HUES48 (cell line): Measurements from ENCODE around the gene RGR.

Experiments used
- H3K27ac ChIP-seq: one replicate; pipeline ENCODE4 v1.7.0; 2013; ENCODE audit warnings: low read depth, low read length, inconsistent platforms
- H3K27me3 ChIP-seq: 2 replicates; pipeline ENCODE4 v1.6.1; 2013; ENCODE audit warnings: mild to moderate bottlenecking, low read length; ENCODE audit not compliant: control insufficient read depth, insufficient read depth
- H3K36me3 ChIP-seq: 2 replicates; pipeline ENCODE4 v1.6.1; 2013; ENCODE audit warnings: low read length; ENCODE audit not compliant: control insufficient read depth, insufficient read depth
- H3K4me1 ChIP-seq: 2 replicates; pipeline ENCODE4 v1.6.1; 2013; ENCODE audit warnings: mild to moderate bottlenecking, low read length; ENCODE audit not compliant: control insufficient read depth, insufficient read depth
- H3K4me3 ChIP-seq: 2 replicates; pipeline ENCODE4 v1.5.1; 2013; ENCODE audit warnings: mild to moderate bottlenecking, low read depth, low read length
- H3K9ac ChIP-seq: 2 replicates; pipeline ENCODE4 v1.6.1; 2013; ENCODE audit warnings: mild to moderate bottlenecking, low read depth, low read length, moderate library complexity
- H3K9me3 ChIP-seq: 2 replicates; pipeline ENCODE4 v1.6.1; 2013; ENCODE audit warnings: low read length; ENCODE audit not compliant: control insufficient read depth, insufficient read depth

The RGR gene

DNA sequence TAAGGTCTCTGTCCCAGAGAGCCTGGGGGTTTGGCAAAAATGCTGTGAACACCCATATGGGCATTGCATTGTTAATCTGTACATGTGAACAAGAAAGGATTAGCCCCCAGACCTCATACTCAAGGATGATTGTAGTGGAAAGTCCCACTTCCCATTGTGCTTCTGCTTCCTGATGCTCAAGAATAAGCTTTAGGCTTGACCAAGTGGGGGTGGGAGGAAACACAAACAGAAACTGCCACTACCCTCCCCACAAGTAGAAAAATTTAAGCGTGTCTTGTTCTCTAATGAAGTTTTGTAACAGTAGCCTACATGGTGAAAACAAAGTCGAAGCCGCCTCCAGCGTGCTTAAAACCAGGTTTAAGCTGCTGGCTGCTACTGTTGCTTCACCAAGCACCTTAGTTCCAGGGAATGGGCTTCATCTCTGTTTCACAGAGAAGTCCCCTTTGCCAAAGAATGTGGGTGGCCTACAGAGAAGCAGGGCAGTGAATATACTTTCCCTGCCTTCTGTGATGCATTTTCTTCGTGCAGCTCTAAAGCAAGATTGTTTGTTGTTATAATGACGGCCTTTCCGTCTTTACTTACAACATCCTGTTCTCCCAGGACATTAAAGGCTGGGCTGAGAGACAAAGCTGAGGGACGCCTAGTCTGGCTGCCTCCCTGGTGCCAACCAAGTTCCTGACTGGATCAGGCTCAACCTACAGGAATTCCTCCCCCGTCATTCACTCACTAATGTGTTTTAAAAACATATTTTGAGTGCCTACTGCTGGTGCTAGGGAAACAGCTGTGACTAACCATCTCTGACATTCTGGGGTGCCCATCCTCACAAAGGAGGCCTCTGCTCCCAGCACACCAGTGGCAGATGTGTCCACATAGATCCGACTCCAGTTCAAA lies 51.5 kb downstream of the RGR start:
- Histone ChIP-seq H3K9ac (no peak overlapping the region), H3K36me3 (no peaks in the 10 kb centered on the region), H3K4me3 (no peak overlapping the region), H3K27me3 (no peaks in the 10 kb centered on the region), H3K27ac (peak overlapping the region; percentile 46), H3K4me1 (peaks cover 13% of the 10 kb centered on the region), H3K9me3 (no peaks in the 10 kb centered on the region)

DNA sequence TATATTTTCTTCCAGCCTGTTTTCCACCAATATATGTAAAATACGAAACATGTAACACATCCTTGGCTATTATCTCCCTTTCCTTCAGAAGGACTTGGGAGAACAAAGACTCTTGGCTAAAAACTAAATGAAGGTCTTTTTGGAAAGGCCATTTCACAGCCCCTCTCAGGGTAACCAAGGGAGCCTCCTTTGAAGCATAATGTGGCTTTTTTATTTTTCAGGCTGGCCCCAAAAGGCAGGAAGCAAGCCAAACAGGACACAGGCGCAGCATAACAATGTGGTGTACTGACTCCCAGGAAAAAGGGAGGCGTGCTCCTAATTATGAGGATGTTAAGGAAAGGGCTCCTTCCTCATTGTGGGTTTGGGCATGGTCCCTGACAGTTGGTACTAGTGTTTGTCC lies 53.2 kb downstream of the RGR start:
- H3K4me1 ChIP-seq: peaks cover 17% of the 10 kb centered on the region
- H3K36me3 ChIP-seq: no peaks in the 10 kb centered on the region
- no peak overlapping the region for H3K4me3 ChIP-seq
- no peak overlapping the region for H3K9ac ChIP-seq
- H3K9me3 ChIP-seq: no peaks in the 10 kb centered on the region
- H3K27ac ChIP-seq: no peak overlapping the region
- no peaks in the 10 kb centered on the region for H3K27me3 ChIP-seq

DNA sequence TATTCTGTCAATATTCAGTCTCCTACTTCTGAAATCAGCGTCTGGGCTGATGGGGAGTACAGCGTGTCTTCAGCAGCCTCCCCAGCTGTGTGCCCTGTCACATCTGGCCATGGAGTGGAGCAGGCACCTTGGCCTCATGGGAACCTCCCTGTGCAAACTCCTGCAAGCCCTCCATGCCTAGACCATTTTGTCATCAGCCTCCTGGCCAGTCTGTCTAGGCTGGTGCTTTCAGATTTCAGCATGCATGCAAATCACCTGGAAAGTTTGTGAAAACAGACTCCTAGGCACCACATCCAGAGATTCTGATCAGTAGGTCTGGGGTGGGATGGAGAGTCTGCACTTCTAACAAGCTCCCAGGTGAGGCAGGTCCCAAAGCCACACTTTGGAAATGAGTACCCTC lies 57.4 kb downstream of the RGR start:
- Histone ChIP-seq H3K27me3 (no peaks in the 10 kb centered on the region), H3K9ac (no peak overlapping the region), H3K4me3 (no peak overlapping the region)

DNA sequence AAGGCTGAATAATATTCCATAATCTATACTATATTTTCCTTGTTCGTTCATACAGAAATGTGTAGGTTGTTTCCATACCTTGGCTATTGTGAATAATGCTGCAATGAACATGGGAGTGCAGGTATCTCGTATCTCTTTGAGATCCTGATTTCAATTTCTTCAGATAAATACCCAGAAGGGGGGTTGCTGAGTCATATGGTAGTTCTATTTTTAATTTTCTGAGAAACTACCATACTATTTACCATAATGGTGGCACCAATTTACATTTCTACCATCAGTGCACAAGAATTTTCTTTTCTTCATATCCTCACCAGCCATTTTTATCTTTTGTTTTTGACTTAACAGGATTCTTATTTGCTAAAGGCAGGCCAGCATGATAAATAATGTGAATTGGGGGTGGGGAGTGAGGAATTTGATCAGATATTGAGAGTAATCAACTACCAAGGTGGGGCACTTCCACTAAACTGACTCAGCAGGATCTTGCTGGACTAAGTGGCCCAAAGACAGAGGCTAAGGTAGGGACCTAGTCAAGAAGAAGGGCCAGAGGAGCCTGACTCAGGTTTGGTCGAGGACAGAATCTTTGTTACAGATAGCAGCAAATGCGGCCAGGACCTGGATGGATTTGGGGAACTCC lies 62.0 kb downstream of the RGR start:
- Histone ChIP-seq H3K36me3 (no peaks in the 10 kb centered on the region), H3K27me3 (no peaks in the 10 kb centered on the region), H3K27ac (no peak overlapping the region), H3K4me3 (no peak overlapping the region), H3K4me1 (peaks cover 4% of the 10 kb centered on the region), H3K9me3 (no peaks in the 10 kb centered on the region; the same call in 1 of the 2 replicates), H3K9ac (no peak overlapping the region)

More for the DNA sequence above, 57.4 kb downstream of the RGR start:
- H3K9me3 ChIP-seq: no peaks in the 10 kb centered on the region
- no peak overlapping the region for H3K27ac ChIP-seq
- H3K36me3 ChIP-seq: no peaks in the 10 kb centered on the region
- peaks cover 4% of the 10 kb centered on the region for H3K4me1 ChIP-seq

DNA sequence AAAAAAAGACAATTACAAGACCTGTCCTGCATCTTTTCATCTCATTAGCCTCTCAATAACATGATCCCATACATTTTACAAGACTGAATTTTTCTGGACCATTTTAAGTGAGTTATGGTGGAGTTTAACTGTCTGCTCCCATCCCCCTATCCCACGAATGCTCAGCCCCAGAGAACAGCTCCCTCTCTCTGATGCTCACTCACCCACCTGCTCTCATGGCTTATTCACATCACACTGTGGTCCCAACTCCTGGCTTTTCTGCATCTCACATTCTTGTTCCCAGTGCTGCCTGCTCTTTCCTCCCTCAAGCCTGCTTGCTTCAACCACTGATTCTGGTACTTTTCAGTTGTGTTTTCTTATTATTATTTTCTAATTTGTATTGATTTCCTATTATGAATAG lies 63.2 kb downstream of the RGR start:
- H3K4me1 ChIP-seq: no peaks in the 10 kb centered on the region
- no peaks in the 10 kb centered on the region; the same call in 1 of the 2 replicates for H3K9me3 ChIP-seq
- no peak overlapping the region for H3K4me3 ChIP-seq
- no peak overlapping the region for H3K9ac ChIP-seq
- no peaks in the 10 kb centered on the region for H3K36me3 ChIP-seq
- H3K27ac ChIP-seq: no peak overlapping the region
- no peaks in the 10 kb centered on the region for H3K27me3 ChIP-seq

DNA sequence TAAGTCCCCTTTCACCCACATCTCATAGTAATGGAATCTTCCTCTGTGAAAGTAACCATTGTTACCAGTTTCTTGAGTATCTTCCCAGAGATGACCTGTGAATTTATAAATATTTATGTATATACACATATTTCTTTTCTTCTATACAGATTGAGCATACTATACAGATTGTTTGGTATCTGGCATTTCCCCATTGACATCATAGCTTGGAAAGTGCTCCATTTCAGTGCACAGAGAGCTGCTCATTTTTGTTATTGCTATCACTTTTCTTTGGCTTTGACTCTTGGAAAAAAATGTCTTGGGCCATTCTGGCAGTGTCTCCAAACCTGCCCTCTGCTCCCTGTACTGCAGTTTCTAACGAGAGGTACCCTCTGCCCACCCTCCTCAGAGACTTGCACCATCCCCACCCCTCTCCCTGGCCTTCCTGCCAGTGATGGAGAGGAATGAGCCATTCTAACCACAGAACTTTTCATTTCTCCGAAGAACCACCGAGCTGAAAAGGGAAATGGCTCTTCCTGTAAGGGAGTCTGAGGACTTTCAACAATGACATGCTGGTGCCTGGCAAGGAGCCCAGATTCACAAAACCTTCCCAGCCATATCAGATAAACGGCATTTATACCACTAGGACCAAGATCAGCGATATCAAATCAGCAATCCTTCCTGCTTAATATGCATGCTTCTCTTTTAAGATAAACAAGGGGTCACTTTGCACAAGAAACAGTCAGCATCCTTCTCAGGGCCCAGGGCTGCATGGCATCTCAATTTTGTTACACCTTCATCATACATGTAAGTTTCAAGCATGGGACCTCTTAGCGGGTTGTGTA lies 63.8 kb downstream of the RGR start:
- Histone ChIP-seq H3K36me3 (no peaks in the 10 kb centered on the region), H3K27ac (no peak overlapping the region), H3K27me3 (no peaks in the 10 kb centered on the region), H3K4me1 (no peaks in the 10 kb centered on the region), H3K4me3 (no peak overlapping the region), H3K9me3 (no peaks in the 10 kb centered on the region; the same call in 1 of the 2 replicates), H3K9ac (no peak overlapping the region)
